ENCODE data around the gene EML1. TPM values are rescaled to one million over a fixed set of nuclear protein-coding genes. Genes with fewer than 3 reads are reported as not detected.

EML1 gene
- total and polyA plus RNA-seq, 2 of the 13 experiments (the other 11 are each of a cell fraction or from before 2014, with no cell fraction given), result 0.59 to 1.7 TPM

- TF ChIP-seq ZNF639 (CRISPR knock-in tag; conservative IDR thresholded peaks at IDR 0.05), result no peak
- TF ChIP-seq PRDM4 (CRISPR knock-in tag; IDR thresholded peaks at IDR 0.05; ENCODE audit: borderline replicate concordance), result no peak
- no peak for TF ChIP-seq ZNF567 (CRISPR knock-in tag; IDR thresholded peaks at IDR 0.05; ENCODE audit: borderline replicate concordance)
- peak; percentile 49 for TF ChIP-seq ZNF777 (CRISPR knock-in tag; IDR thresholded peaks at IDR 0.05)
- TF ChIP-seq ZBTB3 (CRISPR knock-in tag; IDR thresholded peaks at IDR 0.05; ENCODE audit: borderline replicate concordance, low read depth), result no peak
- TF ChIP-seq ATF3 (CRISPR knock-in tag; IDR thresholded peaks at IDR 0.05), result no peak
- TF ChIP-seq MTA1 (CRISPR knock-in tag; IDR thresholded peaks at IDR 0.05; ENCODE audit: borderline replicate concordance), result no peak
- no peak for TF ChIP-seq ZNF569 (CRISPR knock-in tag; IDR thresholded peaks at IDR 0.05; ENCODE audit: borderline replicate concordance)
- TF ChIP-seq ATF4 (CRISPR knock-in tag; IDR thresholded peaks at IDR 0.05), result no peak
- no peak for TF ChIP-seq PRPF4 (IDR thresholded peaks at IDR 0.05; ENCODE audit: low read depth, low read length, poor library complexity, severe bottlenecking)
- no peak for TF ChIP-seq PRDM10 (CRISPR knock-in tag; IDR thresholded peaks at IDR 0.05; ENCODE audit: low read depth)
- TF ChIP-seq ZMAT3 (CRISPR knock-in tag; conservative IDR thresholded peaks at IDR 0.05), result no peak
- TF ChIP-seq YEATS2 (CRISPR knock-in tag; IDR thresholded peaks at IDR 0.05; ENCODE audit: borderline replicate concordance), result no peak
- TF ChIP-seq ZNF282 (IDR thresholded peaks at IDR 0.05; ENCODE audit: partially characterized antibody), result no peak
- peak; percentile 48; the same call in 1 of the 2 replicates for TF ChIP-seq UBTF (CRISPR knock-in tag; IDR thresholded peaks at IDR 0.05)
Observed at GRCh38 chr14:99793213-99794150, at the start of gene EML1 (continued).
